ENCODE data around the gene MPI. TPM values are rescaled to one million over a fixed set of nuclear protein-coding genes. Genes with fewer than 3 reads are reported as not detected.
"Not testable (repeated sequence)": the region's sequence is repeated elsewhere in the genome, so short reads cannot be mapped to it uniquely, and the experiment has no call there.

Gene MPI
- total RNA-seq, 2 donors from 2014 or later = 25.4 to 38.2 TPM

DNA sequence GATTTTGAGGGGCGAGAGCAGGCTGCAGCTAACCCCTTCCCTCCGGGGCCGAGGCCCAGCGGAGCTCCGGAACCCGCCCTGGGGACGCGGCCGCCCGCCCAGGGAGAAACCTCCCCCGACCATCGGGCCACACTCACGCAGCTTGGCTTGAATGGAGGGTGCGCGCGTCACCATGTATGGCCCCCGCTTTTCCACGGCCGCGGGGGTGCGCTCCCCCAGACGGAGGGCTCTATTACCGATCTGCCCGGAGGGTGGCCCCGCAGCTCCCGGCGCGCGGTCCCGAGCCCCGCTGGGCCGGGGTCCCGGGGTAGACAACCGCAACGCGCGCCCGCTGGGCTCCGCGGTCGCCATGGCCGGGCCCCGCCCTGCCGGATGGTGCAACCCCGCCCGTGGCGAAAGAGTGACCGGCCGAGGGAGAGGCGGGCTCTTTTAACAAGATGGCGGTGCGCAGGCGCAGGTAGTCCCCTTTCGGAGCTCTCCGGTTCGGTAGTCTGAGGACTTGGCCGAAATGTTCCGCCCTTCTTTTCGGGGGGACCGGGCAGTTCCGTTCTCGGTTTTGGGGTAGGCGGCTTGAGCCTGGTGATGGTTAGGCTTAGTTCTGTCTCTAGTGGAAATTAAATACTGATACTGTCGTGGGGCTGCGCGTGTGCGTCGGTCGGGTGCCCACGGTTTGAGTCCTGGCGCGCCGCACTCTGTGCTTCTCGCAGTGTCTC, 16.8 kb downstream of the MPI start, which contains the start of gene FAM219B:
Gene FAM219B, minus strand, starts transcription at position 402 of the 713 bp plus-strand sequence. Its CDS starts 51 bp downstream, at position 351.
- peak; percentile 83 for ATAC-seq
- H3K36me3 Mint-ChIP-seq (ENCODE audit: low read depth) = peaks cover 2% of the 10 kb centered on the region
- H3K9me3 ChIP-seq (ENCODE audit: control insufficient read depth, low read length, poor library complexity, severe bottlenecking) = no peaks in the 10 kb centered on the region
- DNase-seq = peak; percentile 44 to 63 (median 57)
- no peaks in the 10 kb centered on the region for H3K27me3 Mint-ChIP-seq
- peaks cover 26% of the 10 kb centered on the region for H3K4me1 Mint-ChIP-seq
- H3K27ac Mint-ChIP-seq = peak within 1 kb of the TSS; percentile 98
- H3K4me3 Mint-ChIP-seq = peak within 1 kb of the TSS; percentile 98

DNA sequence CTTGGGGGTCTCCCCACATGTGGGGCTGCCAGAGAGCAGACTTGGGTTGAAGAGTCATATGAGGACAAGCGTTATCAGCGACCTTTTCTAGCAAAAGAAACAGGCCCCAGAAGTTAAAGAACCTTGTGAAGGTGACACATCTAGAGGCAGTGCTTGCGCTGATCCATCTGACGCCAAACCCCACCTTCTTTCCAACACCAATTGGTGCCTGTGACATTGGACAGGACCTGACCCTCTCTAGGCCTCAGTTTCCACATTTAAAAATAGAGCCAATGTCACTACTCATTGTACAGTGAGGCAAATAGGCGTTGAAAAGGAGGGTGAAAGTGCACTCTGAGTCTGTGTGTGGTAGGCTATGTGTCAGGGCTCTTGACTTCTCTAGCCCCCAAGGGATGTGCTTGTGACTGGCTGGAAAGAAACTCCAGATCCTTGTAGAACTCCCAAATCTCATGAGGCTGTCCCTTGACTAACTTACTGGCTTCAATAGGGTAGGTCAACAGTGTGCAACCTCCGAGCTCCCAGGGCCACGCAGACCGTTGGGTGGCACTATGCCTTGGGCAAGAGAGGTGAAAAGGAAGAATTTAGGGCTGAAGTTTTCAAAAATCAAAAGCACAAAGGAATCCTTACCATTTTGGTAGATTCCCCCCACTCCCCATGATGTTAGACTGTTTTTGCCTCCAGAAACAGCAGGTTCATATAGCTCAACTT, 17.5 kb downstream of the MPI start:
- no peaks in the 10 kb centered on the region for H3K27me3 Mint-ChIP-seq
- no peak for DNase-seq
- no peaks in the 10 kb centered on the region for H3K9me3 ChIP-seq (ENCODE audit: control insufficient read depth, low read length, poor library complexity, severe bottlenecking)
- H3K27ac Mint-ChIP-seq = peak overlapping the region; percentile 98
- peak overlapping the region; percentile 98 for H3K4me3 Mint-ChIP-seq
- H3K4me1 Mint-ChIP-seq = peaks cover 23% of the 10 kb centered on the region
- peaks cover 2% of the 10 kb centered on the region for H3K36me3 Mint-ChIP-seq (ENCODE audit: low read depth)
- ATAC-seq = no peak

DNA sequence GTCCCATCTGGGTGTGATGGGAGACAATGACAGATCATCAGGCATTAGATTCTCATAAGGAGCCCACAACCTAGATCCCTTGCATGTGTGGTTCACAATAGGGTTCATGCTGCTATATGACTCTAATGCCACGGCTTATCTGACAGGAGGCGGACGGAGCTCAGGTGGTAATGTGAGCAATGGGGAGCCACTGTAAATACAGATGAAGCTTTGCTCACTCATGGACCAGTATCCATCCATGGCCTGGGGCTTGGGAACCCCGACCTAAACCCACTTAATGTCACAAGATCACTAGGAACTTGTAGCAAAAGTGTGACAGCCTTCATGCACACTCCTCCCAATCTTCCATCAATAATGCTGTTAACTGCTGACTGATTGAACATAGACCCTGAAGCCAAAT, 18.8 kb downstream of the MPI start:
- DNase-seq = no peak
- ATAC-seq = no peak
- no peak overlapping the region for H3K27ac Mint-ChIP-seq
- H3K9me3 ChIP-seq (ENCODE audit: control insufficient read depth, low read length, poor library complexity, severe bottlenecking) = no peaks in the 10 kb centered on the region
- H3K4me1 Mint-ChIP-seq = peaks cover 21% of the 10 kb centered on the region
- H3K27me3 Mint-ChIP-seq = no peaks in the 10 kb centered on the region
- no peak overlapping the region for H3K4me3 Mint-ChIP-seq
- peaks cover 2% of the 10 kb centered on the region for H3K36me3 Mint-ChIP-seq (ENCODE audit: low read depth)

DNA sequence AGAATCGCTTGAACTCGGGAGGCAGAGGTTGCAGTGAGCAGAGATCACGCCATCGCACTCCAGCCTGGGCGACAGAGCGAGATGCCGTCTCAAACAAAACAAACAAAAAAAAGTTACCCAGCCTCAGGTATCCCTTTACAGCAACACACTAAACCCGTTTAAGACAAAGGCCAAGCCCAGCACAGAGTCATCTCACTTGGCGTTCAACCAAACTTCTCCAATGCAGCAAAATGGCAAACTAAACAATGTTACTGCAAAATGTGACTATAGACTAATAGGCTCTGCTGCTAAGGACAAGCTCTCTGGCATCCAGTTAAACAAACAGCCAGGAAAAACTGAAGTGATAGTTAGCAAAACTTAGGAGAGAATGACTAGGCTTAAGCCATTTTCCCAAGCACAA, 23.2 kb downstream of the MPI start:
- no peaks in the 10 kb centered on the region for H3K9me3 ChIP-seq (ENCODE audit: control insufficient read depth, low read length, poor library complexity, severe bottlenecking)
- H3K27me3 Mint-ChIP-seq = no peaks in the 10 kb centered on the region
- H3K27ac Mint-ChIP-seq = no peak overlapping the region
- DNase-seq = no peak
- H3K36me3 Mint-ChIP-seq (ENCODE audit: low read depth) = no peaks in the 10 kb centered on the region
- H3K4me3 Mint-ChIP-seq = no peak overlapping the region
- ATAC-seq = no peak
- peaks cover 2% of the 10 kb centered on the region for H3K4me1 Mint-ChIP-seq

DNA sequence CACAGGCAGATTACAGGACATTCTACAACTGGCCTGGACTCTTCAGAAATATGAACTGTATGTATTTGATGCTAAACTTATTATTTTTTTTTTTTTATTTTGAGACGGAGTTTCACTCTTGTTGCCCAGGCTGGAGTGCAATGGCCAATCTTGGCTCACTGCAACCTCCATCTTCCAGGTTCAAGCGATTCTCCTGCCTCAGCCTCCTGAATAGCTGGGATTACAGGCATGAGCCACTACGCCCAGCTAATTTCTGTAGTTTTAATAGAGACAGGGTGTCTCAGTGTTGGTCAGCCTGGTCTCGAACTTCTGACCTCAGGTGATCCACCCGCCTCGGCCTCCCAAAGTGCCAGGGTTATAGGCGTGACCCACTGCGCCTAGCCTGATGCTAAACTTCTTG, 24.0 kb downstream of the MPI start:
- not testable (repeated sequence) for H3K27me3 Mint-ChIP-seq

DNA sequence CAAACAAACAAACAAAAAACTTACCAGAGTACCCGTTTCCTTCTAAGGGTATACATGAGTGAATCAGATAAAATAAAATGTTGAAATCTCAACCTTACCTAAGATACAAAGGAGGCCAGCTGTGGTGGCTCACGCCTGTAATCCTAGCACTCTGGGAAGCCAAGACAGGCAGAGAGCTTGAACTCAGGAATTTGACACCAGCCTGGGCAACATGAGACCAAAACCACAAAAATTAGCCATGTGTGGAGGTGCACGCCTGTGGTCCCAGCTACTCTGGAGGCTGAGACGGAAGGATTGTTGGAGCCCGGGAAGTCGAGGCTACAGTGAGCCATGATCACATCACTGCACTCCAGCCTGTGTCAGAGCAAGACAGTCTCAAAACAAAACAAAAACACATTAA, 27.8 kb downstream of the MPI start:
- H3K9me3 ChIP-seq (ENCODE audit: control insufficient read depth, low read length, poor library complexity, severe bottlenecking) = no peaks in the 10 kb centered on the region
- H3K4me1 Mint-ChIP-seq = peaks cover 5% of the 10 kb centered on the region
- no peak overlapping the region for H3K4me3 Mint-ChIP-seq
- no peaks in the 10 kb centered on the region for H3K27me3 Mint-ChIP-seq
- H3K36me3 Mint-ChIP-seq (ENCODE audit: low read depth) = peaks cover 8% of the 10 kb centered on the region
- DNase-seq (no peak), ATAC-seq (no peak)
- peak overlapping the region; percentile 9 for H3K27ac Mint-ChIP-seq

More for the DNA sequence above, 24.0 kb downstream of the MPI start:
- H3K36me3 Mint-ChIP-seq (ENCODE audit: low read depth); H3K9me3 ChIP-seq (ENCODE audit: control insufficient read depth, low read length, poor library complexity, severe bottlenecking); H3K27ac Mint-ChIP-seq; H3K4me3 Mint-ChIP-seq; ATAC-seq; DNase-seq; H3K4me1 Mint-ChIP-seq: not testable (repeated sequence)

DNA sequence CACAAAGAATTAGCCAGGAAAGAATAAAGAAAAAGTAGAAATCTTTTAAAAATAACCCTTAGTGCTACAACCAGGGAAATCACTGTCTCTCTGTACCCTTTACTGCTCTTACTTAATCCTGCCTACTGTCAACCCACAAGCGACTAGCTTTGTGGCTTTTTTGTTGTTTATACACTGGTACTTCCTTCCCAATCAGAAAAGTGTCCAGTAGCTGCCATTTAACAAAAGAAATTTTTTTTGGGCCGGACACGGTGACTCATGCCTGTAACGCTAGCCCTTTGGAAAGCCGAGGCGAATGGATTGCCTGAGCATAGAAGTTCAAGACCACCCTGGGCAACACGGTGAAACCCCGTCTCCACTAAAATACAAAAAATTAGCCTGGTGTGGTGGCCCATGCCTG, 30.6 kb downstream of the MPI start:
- Mint-ChIP-seq H3K36me3 (ENCODE audit: low read depth) (peaks cover 8% of the 10 kb centered on the region), H3K27ac (peak overlapping the region; percentile 43), H3K4me3 (no peak overlapping the region), H3K27me3 (no peaks in the 10 kb centered on the region), H3K4me1 (peaks cover 5% of the 10 kb centered on the region)
- DNase-seq = no peak
- no peaks in the 10 kb centered on the region for H3K9me3 ChIP-seq (ENCODE audit: control insufficient read depth, low read length, poor library complexity, severe bottlenecking)
- no peak for ATAC-seq

DNA sequence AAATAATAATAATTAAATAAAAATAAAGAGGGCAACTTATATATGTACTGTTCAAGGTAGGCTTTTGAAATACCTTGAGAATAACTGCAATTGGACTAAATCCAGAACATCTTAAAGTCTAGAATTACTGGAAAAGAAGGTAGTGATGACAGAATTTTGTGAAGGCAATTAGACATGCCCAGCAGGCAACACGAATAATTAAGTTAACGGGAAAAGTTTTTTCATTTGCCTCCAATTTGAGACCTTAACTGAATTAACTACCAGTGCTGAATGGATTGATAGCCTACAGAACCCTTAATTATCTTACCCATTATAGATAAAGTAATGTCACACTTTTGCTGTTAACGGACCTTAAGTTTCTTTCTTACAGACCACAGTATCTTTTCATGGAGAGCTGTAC, 34.7 kb downstream of the MPI start:
- DNase-seq = no peak
- Mint-ChIP-seq H3K36me3 (ENCODE audit: low read depth) (peaks cover 2% of the 10 kb centered on the region), H3K4me3 (no peak overlapping the region), H3K27me3 (no peaks in the 10 kb centered on the region), H3K4me1 (no peaks in the 10 kb centered on the region), H3K27ac (no peak overlapping the region)
- no peaks in the 10 kb centered on the region for H3K9me3 ChIP-seq (ENCODE audit: control insufficient read depth, low read length, poor library complexity, severe bottlenecking)
- no peak for ATAC-seq

DNA sequence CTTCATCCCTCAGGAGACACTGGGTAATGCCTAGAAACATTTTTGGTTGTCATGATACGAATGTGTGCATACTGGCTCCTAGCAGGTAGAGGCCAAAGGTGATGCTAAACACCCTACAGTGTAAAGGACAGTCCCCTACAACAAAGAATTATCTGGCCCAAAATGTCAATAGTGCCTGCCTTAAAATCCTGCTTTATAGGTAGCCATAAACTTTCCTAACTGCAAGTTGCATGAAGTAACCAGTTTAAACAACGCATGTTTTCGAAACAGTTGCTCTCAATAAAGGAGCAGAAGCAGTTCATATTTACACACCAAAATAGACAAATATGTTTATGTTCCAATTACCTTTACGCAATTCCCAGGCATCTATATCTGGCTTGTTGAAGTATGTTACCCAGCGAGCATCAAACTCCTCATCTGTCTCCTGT, 38.9 kb downstream of the MPI start:
- no peak overlapping the region for H3K4me3 Mint-ChIP-seq
- H3K27me3 Mint-ChIP-seq = no peaks in the 10 kb centered on the region
- no peaks in the 10 kb centered on the region for H3K36me3 Mint-ChIP-seq (ENCODE audit: low read depth)
- no peaks in the 10 kb centered on the region for H3K9me3 ChIP-seq (ENCODE audit: control insufficient read depth, low read length, poor library complexity, severe bottlenecking)
- H3K27ac Mint-ChIP-seq = no peak overlapping the region
- DNase-seq (no peak), ATAC-seq (no peak)
- H3K4me1 Mint-ChIP-seq = peaks cover 2% of the 10 kb centered on the region

DNA sequence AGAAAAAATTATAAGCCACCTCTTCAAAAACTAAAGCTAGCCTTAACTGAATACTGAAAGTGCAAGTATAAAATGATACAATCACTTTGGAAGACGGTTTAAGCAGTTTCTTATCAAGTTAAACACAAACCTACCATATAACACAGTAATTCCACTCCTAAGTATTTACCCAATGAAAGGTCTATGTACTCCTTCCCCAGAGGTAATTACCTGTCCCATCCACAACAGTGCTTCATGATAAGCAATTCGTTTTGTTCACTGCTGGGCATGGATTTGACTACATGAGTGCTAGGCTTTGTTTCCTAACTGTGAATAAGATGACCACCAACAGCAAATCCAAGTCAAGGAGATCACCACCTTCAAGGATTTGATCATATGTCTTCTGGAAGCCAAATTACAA, 43.7 kb downstream of the MPI start:
- no peak for ATAC-seq
- Mint-ChIP-seq H3K4me3 (no peak overlapping the region), H3K27me3 (no peaks in the 10 kb centered on the region), H3K4me1 (peaks cover 19% of the 10 kb centered on the region), H3K27ac (peak overlapping the region; percentile 53), H3K36me3 (ENCODE audit: low read depth) (no peaks in the 10 kb centered on the region)
- DNase-seq = no peak
- H3K9me3 ChIP-seq (ENCODE audit: control insufficient read depth, low read length, poor library complexity, severe bottlenecking) = no peaks in the 10 kb centered on the region

DNA sequence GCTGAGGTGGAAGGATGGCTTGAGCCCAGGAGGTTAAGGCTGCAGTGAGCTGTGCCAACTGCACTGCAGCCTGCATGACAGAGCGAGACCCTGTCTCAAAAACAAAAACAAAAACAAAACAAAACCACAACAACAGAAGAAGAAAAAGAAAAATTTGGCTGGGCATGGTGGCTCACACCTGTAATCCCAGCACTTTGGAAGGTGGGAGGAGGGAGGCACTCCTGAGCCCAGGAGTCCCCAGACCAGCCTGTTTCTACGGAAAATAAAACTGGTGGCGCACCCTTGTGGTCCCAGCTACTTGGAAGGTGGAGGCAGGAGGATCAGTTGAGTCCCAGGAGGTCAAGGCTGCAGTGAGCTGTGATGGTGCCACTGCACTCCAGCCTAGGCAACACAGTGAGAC, 45.4 kb downstream of the MPI start:
- peaks cover 21% of the 10 kb centered on the region for H3K4me1 Mint-ChIP-seq
- DNase-seq = not testable (repeated sequence)

DNA sequence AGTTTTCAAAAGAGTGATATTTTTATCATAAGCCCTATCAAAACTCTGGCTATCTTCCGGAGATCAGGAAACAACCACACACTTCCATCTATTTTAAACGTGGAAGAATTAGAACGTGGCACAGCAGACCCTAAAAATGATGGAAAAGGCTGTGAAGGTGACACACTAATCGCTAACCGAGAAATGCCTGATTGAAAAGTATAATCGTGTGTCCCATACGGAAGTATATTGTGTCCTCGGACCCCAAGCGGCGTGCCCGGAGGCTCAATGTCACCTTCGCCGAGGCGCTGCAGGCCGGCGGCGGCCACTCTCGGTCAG, 47.4 kb downstream of the MPI start:
- H3K4me3 Mint-ChIP-seq = peak overlapping the region; percentile 91
- H3K36me3 Mint-ChIP-seq (ENCODE audit: low read depth) = no peaks in the 10 kb centered on the region
- H3K27ac Mint-ChIP-seq = peak overlapping the region; percentile 68
- H3K4me1 Mint-ChIP-seq = peaks cover 19% of the 10 kb centered on the region
- no peak for ATAC-seq
- no peaks in the 10 kb centered on the region for H3K27me3 Mint-ChIP-seq
- no peaks in the 10 kb centered on the region for H3K9me3 ChIP-seq (ENCODE audit: control insufficient read depth, low read length, poor library complexity, severe bottlenecking)
- no peak for DNase-seq

More for the DNA sequence above, 45.4 kb downstream of the MPI start:
- not testable (repeated sequence) for H3K9me3 ChIP-seq (ENCODE audit: control insufficient read depth, low read length, poor library complexity, severe bottlenecking); H3K36me3 Mint-ChIP-seq (ENCODE audit: low read depth); H3K27me3 Mint-ChIP-seq; ATAC-seq
- H3K4me3 Mint-ChIP-seq = peak overlapping the region; percentile 63
- peak overlapping the region; percentile 89 for H3K27ac Mint-ChIP-seq

DNA sequence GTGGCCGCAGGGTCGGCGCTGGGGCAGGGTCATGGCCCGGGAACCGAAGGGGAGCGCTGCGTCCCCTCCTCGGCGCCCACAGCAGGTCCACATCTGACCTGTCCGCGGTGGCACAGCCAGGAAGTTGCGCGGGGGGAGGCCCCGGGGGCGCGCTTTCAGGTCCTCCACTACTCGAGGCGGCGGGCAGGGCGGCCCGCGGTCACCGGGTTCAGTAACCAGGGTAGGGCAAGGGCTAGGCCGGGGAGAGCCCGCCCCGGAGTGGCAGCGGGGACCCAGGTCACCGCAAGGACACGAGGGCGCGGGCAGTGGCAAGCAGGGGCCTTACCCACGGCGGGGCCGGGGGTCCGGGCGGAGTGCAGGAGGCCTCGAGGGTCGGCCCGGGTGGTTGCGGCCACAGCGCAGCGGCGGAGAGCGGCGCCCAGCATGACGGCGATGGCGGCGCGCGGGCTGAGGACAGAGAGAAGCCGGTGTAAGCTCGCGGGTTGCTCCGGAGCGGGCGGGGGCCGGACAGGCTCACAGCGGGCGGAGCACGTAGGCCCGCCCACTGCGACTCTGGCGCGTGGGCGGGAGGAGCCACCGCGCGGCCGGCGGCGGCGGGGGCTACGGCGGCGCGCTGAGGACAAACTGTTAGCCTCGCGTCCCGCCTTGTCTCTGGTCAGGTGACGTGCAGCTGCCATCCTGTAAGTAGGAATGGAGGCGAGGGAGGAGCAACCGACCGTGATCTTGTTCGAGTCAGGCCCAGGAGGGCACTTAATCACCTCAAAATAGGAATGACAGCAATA, 47.9 kb downstream of the MPI start, which contains the start of gene COX5A:
Gene COX5A, minus strand, starts transcription at position 484 of the 782 bp plus-strand sequence. Its CDS starts 59 bp downstream, at position 425.
- H3K4me1 Mint-ChIP-seq = peaks cover 19% of the 10 kb centered on the region
- no peaks in the 10 kb centered on the region for H3K27me3 Mint-ChIP-seq
- ATAC-seq (peak; percentile 97), DNase-seq (peak; percentile 86 to 89 (median 88))
- no peaks in the 10 kb centered on the region for H3K9me3 ChIP-seq (ENCODE audit: control insufficient read depth, low read length, poor library complexity, severe bottlenecking)
- peak within 1 kb of the TSS; percentile 91 for H3K4me3 Mint-ChIP-seq
- no peaks in the 10 kb centered on the region for H3K36me3 Mint-ChIP-seq (ENCODE audit: low read depth)
- peak within 1 kb of the TSS; percentile 79 for H3K27ac Mint-ChIP-seq

Data from T-helper 17 cell (primary cell).